Measurements from ENCODE around the gene EZR.

GRCh38 chr6:158737710-158738615 lies 81.2 kb downstream of the EZR start:
- no peak for TF ChIP-seq POLR2A (IDR thresholded peaks at IDR 0.05; ENCODE audit: borderline replicate concordance, extremely low read depth, insufficient read depth, insufficient read length)
- no peak for TF ChIP-seq JUND (IDR thresholded peaks at IDR 0.05)

Data from HCT116 (cell line).